ENCODE measurements around the gene YWHAB.
"Not testable (repeated sequence)": the region's sequence is repeated elsewhere in the genome, so short reads cannot be mapped to it uniquely, and the experiment has no call there.

Gene YWHAB

DNA sequence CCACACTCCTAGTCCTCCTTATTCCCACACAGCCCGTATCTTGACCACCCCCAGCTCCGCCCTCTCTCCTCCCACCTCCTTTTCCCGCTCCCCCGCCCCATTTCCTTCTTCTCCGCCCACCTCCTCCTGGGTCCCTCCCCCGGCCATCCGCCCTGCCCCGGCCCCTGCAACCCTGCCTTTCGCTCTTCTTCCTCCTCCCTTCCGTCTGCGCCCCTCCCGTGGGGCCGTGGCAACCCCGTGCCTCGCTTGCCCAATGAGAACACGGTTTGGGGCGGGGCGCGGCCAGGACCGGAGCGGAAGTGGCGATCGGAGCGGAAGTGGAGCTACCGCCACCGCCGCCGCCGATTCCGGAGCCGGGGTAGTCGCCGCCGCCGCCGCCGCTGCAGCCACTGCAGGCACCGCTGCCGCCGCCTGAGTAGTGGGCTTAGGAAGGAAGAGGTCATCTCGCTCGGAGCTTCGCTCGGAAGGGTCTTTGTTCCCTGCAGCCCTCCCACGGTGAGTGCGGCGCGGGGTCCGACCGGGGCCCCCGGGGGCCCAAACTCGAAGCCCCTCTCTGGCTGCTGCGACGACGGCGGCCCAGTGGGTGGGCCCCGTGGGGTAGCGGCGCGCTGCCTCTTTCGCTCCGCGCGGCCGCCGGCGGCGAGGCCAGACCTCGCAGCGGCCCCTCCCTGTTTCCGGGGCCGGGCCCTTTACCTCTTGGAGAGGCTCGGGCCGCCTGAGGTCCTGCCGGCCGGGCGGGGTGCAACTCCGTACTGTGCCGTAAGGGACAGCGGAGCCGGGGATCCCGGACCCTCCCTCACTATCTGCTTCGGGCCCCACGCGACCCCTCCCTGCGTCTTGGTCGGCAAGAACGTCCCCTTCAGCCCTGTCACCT is at the start of gene YWHAB:
TSS of gene YWHAB (plus strand) at position 314 of the 874 bp plus-strand sequence. CDS start 15,829 bp downstream, outside the sequence.
- Histone ChIP-seq H3K27ac (peak within 1 kb of the TSS; percentile 93 to 100 (median 99)), H3K4me3 (peak within 1 kb of the TSS; percentile 72 to 99 (median 92))

DNA sequence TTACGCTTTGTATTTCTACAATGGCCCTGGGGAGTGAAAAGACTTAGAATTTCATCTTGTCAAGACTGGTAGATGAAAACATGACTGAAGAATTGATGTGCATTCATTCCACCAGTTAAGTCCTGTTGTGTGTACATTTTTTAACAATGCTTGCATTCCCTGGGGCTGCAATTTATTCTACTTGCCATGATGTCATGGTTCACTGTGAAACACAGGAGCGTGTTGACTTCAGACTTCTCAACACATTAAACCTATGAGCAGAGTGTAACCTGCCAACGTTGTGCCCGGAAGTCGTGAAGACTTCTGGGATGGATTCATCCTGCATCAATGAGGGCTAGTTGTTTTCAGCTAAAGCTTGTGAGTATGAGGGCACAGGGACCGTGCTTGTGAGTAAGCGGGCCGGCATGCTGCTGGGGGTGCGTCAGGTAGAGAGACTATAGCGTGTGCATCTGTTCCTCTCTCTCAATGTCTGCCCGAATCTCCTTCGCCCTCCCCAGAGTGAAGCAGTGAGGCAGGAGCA is 48.8 kb upstream of the YWHAB start:
- Histone ChIP-seq H3K4me3 (no peak overlapping the region), H3K27ac (no peak overlapping the region)

DNA sequence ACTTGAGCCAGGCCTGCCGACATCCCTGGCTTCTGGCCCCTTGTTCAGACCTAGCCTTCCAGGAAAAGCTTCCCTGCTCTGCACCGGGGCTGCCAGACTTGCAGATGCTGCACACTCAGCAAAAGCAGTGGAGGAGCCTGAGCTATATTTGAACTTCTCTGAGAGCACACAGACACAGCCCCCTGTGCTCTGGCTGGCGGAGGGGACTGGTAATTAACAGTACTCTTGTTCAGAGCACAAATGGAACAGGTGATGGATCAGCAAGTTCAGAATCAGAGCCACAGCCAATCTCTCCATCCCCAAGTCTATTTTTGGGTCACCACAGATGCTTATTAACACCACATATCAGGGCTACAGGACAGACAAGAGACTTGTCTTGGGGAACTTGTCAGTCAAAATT is 47.6 kb upstream of the YWHAB start:
- Histone ChIP-seq H3K27ac (no peak overlapping the region), H3K4me3 (no peak overlapping the region)

DNA sequence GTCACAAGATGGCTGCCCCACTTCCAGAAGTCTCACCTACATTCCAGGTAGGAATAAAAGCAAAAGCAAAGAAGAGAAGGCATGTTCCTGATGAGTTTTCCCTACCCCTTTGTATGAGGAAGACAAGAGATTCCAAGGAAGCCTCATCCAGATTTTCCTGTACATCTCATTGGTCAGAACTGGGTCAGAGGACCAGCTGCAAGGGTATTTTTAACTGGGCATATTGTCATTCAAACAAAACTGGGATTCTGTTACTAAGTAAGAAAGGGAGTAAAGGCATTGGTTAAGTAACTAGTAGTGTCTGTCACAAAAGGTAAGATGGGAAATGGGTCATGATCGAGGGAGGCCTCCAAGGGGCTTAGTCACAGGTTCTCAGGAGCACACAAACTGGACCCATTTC is 47.0 kb upstream of the YWHAB start:
- Histone ChIP-seq H3K4me3 (no peak overlapping the region), H3K27ac (no peak overlapping the region)

DNA sequence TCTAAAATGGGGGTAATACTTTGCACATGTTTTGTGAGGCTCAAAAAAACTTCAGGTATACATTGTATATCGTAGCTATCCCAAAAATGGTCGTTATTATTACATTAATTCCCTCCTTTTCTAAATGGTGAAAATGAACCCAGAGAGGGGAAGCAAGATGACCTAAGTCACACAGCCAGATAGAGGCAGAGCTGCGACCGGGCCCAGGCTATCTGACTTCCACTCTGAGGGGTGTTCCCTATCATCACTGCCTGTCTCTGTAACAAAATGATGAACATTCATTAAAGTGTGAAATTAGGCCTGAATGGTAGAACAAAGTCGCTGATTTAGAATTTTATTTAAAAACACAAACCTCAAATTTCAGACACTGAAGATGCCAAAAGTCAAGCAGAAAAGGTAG is 46.0 kb upstream of the YWHAB start:
- no peak overlapping the region for H3K4me3 ChIP-seq
- no peak overlapping the region for H3K27ac ChIP-seq

DNA sequence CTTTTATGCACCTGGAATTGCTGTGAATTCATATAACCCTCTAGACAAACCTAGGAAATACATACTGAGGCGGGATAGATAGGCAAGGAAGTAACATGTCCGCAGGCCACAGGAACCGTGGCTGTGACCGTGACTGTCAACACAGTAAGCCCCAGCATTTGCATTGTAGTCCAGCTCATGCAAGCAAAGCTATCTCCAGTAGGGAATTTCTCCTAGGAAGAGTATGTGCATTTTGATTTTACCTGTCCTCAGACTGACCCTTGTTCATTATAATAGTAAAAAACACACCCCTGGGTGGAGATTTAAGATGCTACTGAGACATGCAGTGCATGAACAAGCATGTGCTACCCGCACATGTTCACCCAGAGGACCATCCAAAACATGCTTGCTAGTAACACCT is 44.7 kb upstream of the YWHAB start:
- no peak overlapping the region for H3K27ac ChIP-seq
- no peak overlapping the region for H3K4me3 ChIP-seq

DNA sequence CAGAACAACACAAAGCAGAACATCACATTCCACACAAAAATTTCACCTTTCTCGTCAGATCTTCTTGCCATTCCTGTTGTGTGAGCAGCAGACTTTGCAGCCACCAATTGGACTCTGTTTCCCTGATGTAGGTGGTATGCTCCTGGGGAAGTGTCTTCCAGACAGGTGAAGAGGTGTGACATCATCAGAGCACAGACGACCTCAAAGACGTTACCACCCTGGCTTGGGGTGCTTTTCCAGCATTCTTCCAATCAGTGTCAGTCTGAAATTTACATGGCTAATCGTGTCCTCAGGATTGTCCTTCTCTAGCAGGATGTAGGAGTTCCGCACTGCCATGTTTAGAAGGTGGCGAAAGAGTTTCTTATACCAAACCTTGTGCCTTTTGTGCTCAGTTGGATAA is 43.5 kb upstream of the YWHAB start:
- H3K4me3 ChIP-seq, result no peak overlapping the region
- no peak overlapping the region for H3K27ac ChIP-seq

DNA sequence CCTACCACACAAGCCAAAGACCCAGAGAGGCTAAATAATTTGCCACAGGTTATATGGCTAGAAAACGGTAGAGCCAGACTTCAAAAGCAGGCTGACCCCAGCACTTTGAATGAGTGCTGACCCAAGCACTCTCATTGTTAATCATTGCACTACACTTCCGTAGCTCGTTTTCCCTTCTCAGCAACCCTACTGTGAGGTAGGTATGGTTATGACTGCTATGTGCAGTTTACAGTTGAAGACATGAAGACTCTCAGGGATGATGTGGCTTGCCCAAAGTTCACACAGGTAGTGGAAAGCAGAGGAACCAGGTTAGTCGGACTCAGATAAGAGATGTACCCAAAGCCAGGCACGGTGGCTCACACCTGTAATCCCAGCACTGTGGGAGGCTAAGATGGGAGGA is 41.6 kb upstream of the YWHAB start:
- no peak overlapping the region for H3K27ac ChIP-seq

DNA sequence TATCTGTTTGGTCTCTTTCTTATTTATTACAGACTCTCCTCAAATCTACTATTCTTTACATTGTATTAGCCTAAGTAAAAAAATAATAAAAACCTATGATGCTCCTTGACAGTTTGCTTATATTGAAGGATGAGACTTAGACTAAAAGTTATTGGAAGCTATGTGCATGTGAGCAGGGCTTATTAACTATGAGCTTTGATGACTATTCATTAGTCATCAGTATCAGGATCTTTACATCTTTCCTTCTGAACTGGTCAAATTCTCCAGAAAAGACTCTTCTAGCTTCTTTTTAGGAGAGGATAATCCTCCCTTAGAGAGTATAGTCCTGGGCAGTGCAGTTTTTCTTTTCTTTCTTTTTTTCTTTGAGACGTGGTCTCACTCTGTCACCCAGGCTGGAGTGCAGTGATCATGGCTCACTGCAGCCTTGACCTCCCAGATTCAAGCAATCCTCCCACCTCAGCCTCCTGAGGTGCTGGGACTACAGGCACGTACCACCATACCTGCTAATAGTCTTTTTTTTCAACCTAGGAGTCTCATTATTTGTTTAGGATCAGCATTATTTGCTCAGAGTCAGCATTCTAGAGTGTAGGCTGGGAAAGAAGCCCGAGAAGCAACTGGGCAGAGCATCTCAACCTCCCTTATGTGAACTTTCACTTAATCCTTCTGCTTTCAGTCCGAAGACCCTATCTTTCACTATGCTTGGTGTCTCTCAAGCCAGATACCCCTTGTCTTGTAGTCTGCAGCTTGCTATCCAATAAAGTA is 37.1 kb upstream of the YWHAB start:
- Histone ChIP-seq H3K27ac (no peak overlapping the region), H3K4me3 (no peak overlapping the region)

More for the DNA sequence above, 41.6 kb upstream of the YWHAB start:
- no peak overlapping the region for H3K4me3 ChIP-seq

DNA sequence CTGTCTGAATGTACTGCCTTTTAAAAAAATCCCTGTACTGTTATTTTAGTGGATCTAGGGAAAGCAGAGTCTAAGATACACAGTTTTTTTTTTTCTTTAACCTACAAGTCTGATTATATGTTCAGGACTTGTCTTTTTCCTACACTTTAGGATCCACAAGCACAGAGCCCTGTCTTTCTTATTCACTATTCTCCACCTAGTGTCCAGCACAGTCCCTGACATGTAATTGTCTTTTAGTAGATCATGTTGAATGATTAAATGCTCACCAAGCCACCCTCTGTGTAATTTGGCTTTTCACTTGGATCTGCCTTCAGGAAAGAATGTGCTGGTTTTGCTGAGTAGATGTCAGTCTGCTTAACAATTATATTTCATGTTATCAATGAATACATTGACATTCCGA is 35.8 kb upstream of the YWHAB start:
- no peak overlapping the region for H3K27ac ChIP-seq
- H3K4me3 ChIP-seq, result no peak overlapping the region

DNA sequence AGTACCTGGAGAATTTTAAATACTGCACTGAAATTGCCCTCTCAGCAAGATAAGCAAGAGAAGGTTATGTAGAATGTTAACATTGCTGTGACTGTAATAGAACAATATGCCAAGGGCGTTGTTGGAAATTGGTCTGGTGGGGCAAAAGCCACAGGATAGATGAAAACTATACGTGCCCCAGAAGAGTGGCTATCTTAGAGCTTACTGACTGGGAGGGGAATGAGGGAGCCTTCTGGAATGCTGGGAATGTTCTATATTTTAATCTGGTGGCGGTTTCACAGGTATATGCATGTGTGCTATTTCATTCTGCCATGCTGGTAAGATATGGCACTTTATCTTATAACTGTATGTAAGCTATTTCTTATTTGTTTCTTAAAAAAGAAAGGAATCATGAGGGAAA is 35.2 kb upstream of the YWHAB start:
- no peak overlapping the region for H3K4me3 ChIP-seq
- no peak overlapping the region for H3K27ac ChIP-seq

DNA sequence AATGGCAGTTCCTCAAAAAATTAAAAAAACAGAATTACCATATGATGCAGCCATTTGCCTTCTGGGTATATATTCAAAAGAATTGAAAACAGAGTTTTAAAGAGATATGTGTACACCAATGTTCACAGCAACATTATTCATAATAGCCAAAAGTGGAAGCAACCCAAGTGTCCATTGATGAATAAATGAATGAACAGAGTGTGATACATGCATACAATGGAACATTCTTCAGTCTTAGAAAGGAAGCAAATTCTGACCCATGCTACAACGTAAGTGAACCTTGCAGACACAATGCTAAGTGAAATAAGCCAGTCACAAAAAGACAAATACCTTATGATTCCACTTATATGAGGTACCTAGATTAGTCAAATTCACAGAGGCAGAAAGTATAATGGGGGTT is 34.7 kb upstream of the YWHAB start:
- no peak overlapping the region for H3K4me3 ChIP-seq
- H3K27ac ChIP-seq, result no peak overlapping the region

DNA sequence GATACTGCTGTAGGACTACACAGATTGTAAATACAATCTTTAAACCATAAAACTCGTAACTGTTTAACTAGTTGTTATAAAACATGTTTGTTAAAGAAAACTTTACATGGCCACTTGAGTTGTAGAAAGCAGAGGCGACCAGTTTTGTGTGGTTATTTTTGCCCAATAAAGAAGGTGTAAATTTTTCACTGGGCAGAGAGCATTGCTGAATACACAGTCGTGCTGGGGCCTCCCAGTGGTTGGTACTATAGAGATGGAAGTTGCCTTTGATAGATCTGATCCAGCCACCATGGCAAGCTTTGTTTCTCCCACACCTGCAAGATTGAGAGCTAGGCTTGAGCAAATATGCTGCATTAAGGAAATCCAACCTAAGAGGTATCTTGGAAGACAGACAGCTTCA is 34.0 kb upstream of the YWHAB start:
- Histone ChIP-seq H3K27ac (no peak overlapping the region), H3K4me3 (no peak overlapping the region)

DNA sequence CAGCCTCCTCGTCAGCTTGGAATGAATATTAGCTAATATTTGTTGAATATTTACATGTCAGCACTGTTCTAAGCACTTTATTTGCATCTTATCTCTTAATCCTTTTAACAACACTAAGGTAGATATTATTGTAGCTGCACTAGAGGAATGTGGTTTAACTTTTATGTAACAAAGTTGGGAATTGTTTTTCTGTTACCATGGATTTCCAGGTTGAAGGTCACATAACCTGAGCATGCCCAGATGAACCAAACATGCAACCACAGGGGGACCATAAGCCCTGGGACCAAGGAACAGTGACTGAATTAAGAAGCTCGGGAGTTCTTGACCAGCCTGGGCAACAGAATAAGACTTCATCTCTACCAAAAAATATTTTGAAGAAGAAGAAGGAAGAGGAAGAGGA is 29.1 kb upstream of the YWHAB start:
- Histone ChIP-seq H3K4me3 (no peak overlapping the region), H3K27ac (no peak overlapping the region)

DNA sequence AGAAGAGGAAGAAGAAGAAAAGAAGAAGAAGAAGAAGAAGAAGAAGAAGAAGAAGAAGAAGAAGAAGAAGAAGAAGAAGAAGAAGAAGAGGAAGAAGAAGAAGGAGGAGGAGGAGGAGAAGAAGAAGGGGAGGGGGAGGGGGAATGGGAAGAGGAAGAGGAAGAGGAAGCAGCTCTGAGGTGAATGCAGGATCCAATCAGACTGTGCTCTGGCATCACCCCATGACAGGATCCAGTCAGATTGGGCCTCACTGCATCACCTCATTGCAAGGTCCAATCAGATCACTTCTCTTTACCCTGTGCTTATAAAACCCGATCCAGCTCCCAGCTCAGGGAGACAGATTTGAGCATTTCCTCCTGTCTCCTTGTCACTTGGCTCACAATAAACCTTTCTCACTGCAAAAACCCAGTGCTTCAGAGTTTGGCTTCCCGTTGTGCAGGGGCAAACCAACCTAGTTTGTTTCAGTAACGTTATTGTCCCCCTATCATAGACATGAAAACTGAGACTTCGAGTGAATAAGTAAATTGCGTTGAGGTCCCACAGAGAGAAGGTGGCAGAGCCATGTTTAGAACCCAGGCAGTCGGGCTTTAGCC is 28.6 kb upstream of the YWHAB start:
- no peak overlapping the region for H3K27ac ChIP-seq
- H3K4me3 ChIP-seq, result no peak overlapping the region

DNA sequence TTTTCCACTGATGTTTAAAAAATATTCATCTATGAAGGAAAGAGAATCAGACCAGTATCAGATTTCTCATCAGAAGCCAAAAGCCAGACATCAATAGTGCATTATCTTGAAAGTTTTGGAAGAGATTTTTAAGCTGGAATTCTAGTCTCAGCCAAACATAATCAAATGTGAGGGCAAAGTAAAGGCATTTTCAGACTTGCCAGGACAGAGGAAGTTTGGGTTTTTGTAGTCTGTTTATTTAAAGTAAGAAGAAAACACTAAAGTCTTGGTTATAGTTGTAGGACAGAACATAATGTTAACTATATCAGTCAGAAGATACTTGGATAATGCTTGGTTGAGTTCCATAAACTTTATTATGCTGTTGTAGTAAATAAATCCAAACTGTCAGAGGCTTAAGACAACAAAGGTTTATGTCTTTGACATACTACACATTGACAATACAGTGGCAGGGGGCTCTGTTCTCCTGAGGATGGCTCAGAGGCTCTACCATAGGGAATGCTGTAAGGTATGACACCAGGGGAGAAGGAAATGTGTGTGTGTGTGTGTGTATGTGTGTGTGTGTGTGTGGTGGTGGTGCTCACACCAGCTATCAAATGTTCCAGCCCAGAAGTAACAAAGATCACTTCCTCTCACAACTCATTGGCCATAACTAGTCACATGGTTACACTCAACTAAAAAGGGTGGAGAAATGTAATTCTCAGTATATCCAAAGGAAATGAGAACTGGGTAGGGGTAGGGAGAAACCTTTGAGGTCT is 26.7 kb upstream of the YWHAB start:
- Histone ChIP-seq H3K27ac (no peak overlapping the region), H3K4me3 (no peak overlapping the region)

DNA sequence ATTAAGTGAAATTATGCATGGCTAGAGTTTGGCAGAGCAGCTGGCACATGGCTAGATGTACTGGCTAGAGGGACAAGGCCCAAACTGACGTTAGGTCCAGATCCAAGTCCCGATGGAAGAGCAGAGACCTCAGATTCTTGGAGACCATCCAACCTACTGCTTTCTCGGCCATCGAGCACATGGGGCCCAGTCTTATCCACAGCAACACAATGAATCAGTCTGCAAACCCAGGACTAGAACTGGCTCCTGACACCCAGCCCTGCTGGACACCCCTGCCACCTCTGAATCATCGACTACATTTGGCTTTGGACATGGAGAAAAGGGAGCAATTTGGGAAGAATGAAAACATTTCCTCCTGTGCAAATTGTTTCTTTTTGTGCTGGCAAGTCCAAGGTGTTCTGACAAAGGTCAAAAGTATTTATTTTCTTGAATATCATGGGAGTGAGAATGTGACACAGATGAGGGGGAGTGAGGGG is 23.9 kb upstream of the YWHAB start:
- H3K27ac ChIP-seq, result peak overlapping the region in 3 of 21 experiments; percentile 15 to 72 (median 66)
- no peak overlapping the region for H3K4me3 ChIP-seq

DNA sequence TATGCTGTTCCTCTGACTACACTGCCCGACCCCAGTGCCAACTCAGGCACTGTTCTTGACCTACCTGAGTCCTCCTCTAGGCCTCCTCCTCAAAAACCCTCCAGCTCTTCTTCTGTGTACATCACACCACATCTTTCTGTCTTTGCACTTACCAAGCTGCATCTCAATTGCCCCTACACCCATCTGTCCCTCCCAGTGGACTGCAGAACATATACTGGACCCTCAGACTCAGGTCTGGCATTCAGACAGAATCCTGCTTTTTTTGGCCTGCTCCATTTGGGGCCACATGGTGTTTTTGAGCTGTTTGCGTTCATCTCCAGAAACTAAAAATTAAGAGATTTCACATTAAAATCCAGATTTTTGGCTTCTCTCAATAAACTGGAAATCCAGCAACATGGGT is 23.2 kb upstream of the YWHAB start:
- peak overlapping the region in 6 of 21 experiments; percentile 15 to 72 (median 58) for H3K27ac ChIP-seq
- H3K4me3 ChIP-seq, result no peak overlapping the region

DNA sequence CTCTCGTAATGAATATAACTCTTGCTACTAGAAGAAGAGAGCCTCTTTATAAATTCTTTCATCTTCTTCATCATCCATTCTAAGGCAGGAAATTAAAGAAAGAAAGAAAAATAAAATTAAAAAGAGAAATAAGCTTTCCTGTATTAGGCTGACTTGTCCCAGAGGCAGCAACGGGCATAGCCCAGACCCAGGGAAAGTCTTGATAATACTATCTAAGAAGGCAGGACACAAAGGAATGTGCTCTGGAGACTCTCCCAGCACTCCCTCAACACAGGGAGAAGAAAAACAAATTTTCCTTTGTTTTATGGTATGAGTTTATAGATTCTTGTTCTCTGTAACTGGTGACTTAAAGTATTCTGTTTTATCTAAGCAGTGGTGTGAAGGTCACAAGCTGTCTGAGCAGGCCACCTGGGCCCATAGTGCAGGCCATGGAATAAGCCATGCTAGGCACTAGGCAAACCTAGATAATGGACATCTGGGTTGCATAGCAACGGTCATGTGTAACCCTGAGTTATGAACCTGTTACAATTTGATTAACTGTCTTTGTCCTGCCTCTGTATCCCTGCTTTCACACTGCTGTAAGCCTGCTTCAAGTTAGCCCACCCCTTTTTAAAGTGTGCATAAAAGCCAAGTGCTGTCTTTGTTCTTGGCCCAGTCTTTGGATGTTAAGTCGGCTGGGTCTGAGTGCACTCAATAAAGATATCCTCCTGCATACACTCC is 22.0 kb upstream of the YWHAB start:
- not testable (repeated sequence) for H3K4me3 ChIP-seq, H3K27ac ChIP-seq
